GM18909 (cell line): ENCODE results near the gene CEP20.

ENCODE experiments used
- ATAC-seq: cut with Tn5 transposase; IDR thresholded peaks from one replicate; pipeline ENCODE4 v1.9.1; 2021; ENCODE audit warnings: mild to moderate bottlenecking; ENCODE audit not compliant: unreplicated experiment, poor library complexity

The CEP20 gene

DNA sequence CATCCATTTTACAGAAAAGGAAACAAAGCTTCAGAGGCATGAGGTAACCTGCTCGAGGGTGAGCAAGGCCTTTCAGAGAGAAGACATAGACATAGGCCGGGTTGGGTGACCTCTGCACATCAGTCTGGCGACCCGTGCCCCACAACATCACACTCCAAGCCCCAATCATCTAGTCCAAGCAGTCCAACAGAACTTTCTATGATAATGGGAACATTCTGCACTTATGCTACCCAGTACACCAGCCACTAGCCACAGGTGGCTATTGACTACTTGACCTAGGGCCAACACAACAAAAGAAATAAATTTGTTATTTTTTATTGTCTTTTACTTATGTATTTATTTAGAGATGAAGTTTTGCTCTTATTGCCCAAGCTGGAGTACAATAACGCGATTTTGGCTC lies 52.3 kb downstream of the CEP20 start:
- ATAC-seq = no peak

DNA sequence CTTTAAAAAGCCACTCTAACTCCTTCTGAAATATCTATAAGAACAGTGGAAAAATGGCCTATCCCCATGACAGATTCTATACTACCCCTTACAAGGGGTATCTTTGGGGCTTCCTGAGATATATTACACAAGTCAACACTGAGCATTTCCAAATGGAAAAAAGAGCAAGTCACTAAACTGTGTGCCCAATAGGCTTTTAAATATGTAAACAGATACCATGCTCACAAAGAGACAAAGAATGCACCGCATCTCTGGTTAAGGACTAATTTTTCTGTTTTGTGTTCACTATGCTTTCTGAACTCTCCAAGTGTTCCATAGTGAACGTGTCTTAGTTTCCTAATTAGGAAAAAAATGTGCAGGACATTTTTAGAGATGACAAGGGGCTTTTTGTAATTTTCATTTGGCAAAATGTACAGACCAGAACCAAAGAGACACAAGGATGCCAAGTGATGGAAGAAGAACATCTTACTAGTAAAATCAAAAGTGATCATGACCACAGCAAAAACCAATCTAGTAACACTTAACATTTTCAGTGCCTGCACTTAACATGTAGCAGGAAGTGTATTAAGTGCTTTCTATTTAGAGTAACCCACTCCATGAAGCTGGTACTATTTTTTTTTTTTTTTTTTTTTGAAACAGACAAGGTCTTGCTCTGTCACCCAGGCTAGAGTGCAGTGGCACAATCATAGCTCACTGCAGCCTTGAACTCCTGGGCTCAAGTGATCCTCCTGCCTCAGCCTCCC lies 53.1 kb downstream of the CEP20 start:
- ATAC-seq = no peak

DNA sequence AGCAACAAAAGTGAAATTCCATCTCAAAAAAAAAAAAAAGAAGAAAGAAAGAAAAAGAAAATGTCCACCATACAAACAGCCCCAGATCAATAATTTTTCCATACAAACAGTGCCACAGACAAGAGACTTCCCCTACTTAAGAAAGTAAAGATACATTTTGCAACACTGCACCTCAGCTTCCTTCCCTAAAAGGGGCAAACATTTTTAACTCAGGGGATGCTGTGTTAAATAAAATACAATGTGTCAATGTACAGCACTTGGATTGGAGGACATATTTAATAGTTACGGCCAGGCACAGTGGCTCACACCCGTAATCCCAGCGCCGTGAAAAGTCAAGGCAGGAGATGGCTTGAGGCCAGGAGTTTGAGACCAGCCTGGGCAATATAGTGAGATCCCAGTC lies 53.9 kb downstream of the CEP20 start:
- no peak for ATAC-seq

DNA sequence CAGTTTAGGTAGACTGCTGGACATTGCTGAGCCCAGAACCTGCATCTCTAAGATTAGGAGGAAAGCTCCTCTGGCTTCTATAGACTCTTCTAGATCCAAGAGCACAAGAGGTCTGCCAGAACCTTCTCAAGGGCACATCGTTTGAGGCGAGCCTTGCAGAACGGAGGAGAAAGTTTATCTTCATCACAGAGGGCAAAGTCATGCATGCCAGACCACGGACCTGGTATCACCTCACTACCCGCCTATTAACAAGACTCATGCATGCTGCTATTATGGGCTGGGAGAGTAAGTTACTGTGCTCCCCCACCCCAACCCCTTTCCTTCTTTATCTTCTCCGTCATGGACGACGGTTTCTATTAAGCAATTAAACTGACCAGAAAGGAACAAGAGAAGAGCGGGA lies 54.9 kb downstream of the CEP20 start:
- ATAC-seq = no peak

DNA sequence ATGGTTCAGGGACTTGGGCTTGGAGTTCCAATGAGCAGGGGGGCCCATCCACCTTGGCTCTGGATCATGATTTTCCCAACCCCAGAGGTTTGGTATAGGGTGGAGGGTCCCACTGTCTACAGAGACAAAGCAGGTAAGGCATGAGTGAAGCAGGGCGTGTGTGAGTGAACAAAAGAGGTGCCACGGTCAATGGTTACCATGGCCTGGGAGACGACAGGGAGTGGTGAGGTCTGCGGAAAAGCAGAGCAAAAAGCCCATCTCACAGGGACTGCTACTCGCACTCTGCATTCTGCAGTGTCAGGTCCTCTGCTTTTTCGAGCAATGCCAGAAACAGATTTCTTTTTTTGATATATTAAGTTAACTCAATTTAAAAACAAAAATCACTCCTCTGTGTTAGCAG lies 56.2 kb downstream of the CEP20 start:
- ATAC-seq = no peak

DNA sequence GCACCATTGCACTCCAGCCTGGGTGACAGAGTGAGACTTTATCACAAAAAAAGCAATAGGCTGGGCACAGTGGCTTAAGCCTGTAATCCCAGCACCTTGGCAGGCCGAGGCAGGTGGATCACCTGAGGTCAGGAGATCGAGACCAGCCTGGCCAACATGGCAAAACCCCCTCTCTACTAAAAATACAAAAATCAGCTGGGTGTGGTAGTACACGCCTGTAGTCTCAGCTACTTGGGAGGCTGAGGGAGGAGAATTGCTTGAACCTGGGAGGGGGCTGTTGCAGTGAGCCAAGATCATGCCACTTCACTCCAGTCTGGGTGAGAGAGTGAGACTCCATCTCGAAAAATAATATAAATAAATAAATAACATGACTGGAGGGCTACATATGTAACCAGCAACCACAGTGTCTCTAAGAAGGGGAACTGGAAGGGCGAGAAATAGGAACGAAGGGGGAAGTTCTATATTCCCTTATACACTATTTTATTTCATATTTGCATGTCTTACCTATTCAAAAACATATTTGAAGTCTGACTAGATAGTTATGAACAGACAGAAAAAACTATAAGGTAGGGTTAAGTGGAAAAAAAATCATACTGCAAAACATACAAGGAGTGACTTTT lies 57.5 kb downstream of the CEP20 start:
- no peak for ATAC-seq

DNA sequence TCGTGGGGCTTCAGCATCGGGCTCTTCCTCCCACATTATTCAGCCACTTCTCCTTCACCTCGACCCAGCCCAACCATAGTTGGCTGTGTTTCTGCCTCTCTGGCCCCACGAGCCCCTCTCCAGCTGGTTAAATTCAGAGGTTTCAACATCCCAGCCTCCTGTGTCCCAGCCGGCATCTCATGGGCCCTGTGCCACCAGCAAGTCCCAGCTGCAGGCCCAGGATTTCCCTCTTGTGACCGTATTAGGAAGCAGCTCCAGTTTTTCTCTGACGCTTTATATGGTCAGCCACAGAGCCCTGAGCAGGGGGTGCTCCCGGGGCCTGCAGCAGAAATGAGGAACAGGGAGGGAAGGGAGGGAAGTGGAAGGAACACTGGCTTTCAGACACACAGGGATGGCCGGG lies 58.9 kb downstream of the CEP20 start:
- no peak for ATAC-seq

DNA sequence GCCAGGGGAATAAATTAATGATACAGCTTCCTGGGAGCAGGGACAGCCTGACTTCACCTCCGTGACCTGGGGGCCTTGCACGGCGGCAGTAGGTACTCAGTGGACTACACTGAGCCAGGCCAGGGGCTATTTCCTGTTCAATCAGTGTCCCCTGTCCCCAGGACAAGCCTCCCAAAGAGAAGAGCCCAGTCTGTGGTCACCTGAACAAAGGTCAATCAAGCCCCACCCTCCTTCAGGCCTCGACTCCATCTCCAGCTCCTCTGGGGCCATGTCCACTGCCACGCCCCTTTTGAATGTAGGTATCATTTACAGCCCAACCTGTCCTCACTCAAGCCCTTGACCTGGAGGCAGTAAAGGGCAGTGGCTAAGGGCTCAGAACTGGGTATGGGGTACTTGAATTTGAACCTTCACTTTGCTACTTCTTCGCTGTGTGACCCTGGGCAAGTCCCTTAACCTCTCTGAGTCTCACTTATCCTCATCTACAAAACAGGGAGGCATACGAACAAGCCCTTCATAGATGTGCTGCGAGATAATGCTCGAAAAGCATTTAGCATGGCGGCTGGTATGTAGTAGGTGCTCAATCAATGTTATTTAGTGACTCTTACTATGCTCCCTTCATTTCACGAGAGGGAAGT lies 60.6 kb downstream of the CEP20 start:
- ATAC-seq = no peak

DNA sequence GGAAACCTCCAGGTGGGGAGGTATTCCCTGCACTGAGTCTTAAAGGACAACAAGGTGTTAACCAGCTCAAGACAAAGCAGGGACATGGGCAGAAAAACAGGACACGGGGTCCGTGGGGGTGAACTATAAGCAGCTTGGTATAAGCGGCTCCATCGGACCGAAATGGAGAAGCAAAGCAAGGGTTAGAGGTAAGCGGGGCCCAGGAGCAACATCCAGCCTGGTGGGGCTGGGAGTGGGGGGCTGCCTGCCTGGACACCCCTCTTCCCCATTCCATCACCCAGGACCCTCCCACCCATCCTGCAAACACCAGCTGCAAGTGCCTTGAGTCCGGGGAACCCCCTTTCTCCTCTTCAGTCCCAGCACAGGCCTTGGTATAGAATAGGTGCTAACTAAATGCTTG lies 61.1 kb downstream of the CEP20 start:
- no peak for ATAC-seq

DNA sequence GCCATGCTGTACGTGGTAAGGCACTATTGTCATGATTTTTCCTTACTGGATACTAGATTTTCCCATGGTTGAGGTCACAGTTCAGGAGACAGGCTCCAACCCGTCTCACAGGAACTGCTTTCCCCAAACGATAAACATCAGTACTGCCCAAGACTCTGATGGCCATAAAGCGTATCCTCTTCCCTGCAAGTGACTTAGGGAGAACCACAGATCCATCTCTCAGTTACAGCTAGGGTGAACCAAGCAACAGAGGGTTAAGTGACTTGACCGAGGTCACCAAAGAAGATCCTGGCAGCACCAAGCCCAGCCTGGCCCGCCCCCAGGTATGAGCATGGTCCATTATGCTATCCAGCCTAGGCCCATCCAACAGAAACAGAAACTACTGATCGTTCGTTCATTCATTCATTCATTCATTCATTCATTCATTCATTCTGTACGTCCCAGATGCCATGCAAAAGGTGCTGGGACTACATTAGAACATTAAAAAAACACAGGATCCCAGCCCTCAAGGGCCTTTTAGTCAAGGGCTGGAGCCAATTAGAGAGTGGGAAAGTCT lies 62.6 kb downstream of the CEP20 start:
- ATAC-seq = no peak

DNA sequence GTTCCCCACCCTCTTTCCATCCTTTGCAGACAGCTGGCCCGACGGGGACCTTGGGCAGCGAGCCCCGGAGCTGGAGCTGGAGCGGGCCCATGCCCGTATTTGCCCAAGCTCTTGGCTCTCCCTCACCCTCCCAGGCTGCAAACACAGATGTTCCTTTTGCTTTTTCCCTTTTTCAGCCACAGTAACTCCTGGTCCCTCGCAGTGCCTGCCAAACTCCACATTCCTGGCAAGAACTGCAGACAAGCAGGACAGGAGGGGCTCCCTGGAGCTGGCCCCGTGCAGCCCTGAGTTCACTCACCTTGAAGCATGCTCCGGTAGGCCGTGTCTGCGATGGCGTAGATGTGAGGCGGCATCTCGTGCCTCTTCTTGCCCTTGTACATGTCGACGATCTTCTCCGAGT lies 65.4 kb downstream of the CEP20 start:
- no peak for ATAC-seq

DNA sequence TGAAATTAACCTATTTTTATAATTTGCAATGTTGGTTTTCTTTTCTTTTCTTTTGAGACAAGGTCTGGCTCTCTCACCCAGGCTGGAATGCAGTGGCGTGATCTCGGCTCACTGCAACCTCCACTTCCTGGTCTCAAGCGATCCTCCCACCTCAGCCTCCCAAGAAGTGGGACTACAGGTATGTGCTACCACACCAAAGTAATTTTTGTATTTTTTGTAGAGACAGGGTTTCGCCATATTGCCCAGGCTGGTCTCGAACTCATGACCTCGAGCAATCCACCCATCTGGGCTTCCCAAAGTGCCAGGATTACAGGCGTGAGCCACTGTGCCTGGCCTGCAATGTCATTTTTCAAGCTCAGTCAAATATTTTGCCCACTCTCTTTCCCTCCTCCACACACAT lies 67.6 kb downstream of the CEP20 start:
- ATAC-seq = no peak

DNA sequence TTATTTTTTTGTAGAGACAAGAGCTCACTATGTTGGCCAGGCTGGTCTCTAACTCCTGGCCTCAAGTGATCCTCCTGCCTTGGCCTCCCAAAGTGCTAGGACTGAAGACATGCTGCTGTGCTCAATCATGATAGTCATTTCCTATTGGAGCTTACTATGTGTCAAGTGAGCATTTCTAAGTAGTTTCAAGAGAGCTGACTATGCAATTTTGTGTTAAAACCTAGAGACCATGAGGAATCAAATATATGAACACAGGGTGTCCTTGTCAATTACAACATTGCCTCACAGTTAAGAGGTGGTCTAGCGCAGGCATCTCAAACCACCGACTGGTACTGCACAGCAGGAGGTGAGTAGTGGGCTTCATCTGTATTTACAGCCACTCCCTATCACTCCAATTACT lies 69.4 kb downstream of the CEP20 start:
- ATAC-seq = no peak

DNA sequence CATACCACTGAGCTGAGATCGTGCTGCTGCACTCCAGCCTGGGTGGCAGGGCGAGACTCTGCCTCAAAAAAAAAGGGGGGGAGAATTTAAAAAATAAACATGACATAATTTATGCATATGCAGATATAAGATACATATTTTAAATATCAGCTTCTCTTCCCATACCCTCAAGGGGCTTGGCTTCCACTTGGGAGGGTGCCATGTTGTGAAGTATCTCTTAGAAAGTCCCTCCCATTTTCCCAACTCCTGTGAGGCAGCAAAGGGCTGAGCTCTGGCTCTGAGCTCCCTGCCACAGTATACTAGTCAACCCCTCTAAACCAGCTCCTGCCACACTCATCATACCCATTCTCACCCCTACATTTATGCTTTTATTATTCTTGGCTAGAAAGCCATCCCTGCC lies 71.0 kb downstream of the CEP20 start:
- ATAC-seq = no peak

DNA sequence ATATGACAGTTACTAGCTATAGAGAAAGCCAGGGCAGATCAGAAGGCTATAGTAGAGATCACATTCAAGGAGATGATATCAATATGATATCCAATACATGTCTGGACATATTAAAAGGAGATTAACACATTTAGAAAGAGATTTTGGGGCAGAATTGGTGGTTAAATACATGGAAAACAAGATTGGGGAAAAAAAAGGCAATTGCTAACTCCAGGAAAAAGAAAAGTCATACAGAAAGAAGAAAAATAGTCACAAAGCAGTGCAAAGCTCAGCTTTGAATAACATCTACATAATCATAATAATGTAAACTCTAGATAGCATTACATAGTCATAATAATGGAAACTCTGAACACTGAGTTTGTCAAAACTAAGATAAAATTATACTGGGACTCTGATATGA lies 72.2 kb downstream of the CEP20 start:
- ATAC-seq = no peak
